Activated naive CD8-positive, alpha-beta T cell treated with anti-CD3 and anti-CD28 coated beads, Interleukin-2, amount 10 ng/mL, durations not matched to agents 7 days and 5 days (primary cell): ENCODE data around the gene SERPINI2. TPM values are rescaled to one million over a fixed set of nuclear protein-coding genes. Genes with fewer than 3 reads are reported as not detected.
"Not testable (repeated sequence)": the region's sequence is repeated elsewhere in the genome, so short reads cannot be mapped to it uniquely, and the experiment has no call there.

ENCODE experiments used
- ATAC-seq: fragments of 150-1000 bp; cut with Tn5 transposase; one replicate; pipeline ENCODE4 v1.10.0; 2021; ENCODE audit warnings: low read depth, moderate library complexity
- POLR2A ChIA-PET: fragments of 350-600 bp; sonication (Branson Sonifier 250); formaldehyde crosslinking; loops from one replicate; lab custom pipeline; 2021; ENCODE audit warnings: antibody characterized with exemption; lab: Charles Lee
- DNase-seq: peaks from one replicate; pipeline ENCODE4 v3.0.0; 2021
- H3K27ac Mint-ChIP-seq: one replicate; pipeline ENCODE4 v1.8.0; 2022; ENCODE audit warnings: mild to moderate bottlenecking, mixed read lengths
- H3K27me3 Mint-ChIP-seq: one replicate; pipeline ENCODE4 v1.8.0; 2022; ENCODE audit warnings: mild to moderate bottlenecking, moderate library complexity, mixed read lengths
- H3K36me3 Mint-ChIP-seq: one replicate; pipeline ENCODE4 v1.8.0; 2021; ENCODE audit warnings: mild to moderate bottlenecking, mixed read lengths
- H3K4me1 Mint-ChIP-seq: one replicate; pipeline ENCODE4 v1.8.0; 2021; ENCODE audit warnings: mixed read lengths
- H3K4me3 Mint-ChIP-seq: one replicate; pipeline ENCODE4 v1.8.0; 2022; ENCODE audit warnings: mild to moderate bottlenecking, moderate library complexity, mixed read lengths
- H3K9me3 Mint-ChIP-seq: one replicate; pipeline ENCODE4 v1.8.0; 2021; ENCODE audit warnings: mixed read lengths
- total RNA-seq, 2 experiments: library from RNA; stranded (reverse); gene quantifications; one replicate each; pipeline ENCODE4 v1.2.3, GENCODE V29; 2021

Gene SERPINI2
- total RNA-seq, 2 experiments from 2014 or later, result not detected

DNA sequence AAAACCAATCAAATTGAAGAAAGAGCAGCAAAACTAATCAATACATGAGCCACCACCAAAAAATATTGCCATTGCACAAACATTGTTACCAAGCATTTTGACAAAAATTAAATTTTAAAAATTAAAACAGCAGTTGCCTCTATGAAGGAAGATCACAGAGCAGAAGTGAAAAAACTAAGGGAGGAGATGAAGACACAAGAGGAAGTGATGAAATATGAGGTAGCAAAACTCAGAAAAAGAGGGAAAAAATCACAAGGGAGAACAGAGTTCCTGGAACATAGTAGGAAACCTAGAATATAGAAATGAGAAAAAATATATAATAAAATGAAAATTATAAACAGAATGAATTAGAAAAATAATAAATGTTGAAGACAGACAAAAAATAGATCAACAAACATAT, 7.3 kb upstream of the SERPINI2 start:
- DNase-seq, result no peak
- Mint-ChIP-seq H3K4me3 (no peak overlapping the region), H3K4me1 (no peaks in the 10 kb centered on the region), H3K36me3 (no peaks in the 10 kb centered on the region), H3K9me3 (no peaks in the 10 kb centered on the region), H3K27me3 (no peaks in the 10 kb centered on the region), H3K27ac (no peak overlapping the region)
- POLR2A ChIA-PET, result no interaction called here
- ATAC-seq, result no peak

DNA sequence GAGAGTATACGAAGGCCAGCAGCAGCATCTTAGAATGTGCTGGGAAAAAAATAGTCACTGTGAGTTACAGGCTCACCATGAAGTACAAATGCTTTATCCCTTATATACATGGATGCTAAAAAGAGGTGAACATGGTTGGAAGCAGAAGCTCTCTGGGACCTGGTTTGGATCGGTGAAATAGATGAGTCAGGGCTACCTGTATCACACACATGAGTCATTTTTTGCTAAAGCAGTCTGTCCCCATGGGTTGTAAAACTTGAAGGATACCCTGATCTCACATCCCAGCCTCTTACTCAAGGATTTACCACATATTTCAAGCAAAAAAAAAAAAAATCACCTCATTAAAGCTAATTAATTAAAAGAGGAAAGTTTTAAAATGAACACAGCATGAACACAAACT, 6.9 kb upstream of the SERPINI2 start:
- no peaks in the 10 kb centered on the region for H3K36me3 Mint-ChIP-seq
- no peaks in the 10 kb centered on the region for H3K4me1 Mint-ChIP-seq
- H3K27me3 Mint-ChIP-seq, result no peaks in the 10 kb centered on the region
- POLR2A ChIA-PET, result no interaction called here
- H3K9me3 Mint-ChIP-seq, result no peaks in the 10 kb centered on the region
- H3K4me3 Mint-ChIP-seq, result no peak overlapping the region
- no peak overlapping the region for H3K27ac Mint-ChIP-seq
- no peak for DNase-seq
- no peak for ATAC-seq

DNA sequence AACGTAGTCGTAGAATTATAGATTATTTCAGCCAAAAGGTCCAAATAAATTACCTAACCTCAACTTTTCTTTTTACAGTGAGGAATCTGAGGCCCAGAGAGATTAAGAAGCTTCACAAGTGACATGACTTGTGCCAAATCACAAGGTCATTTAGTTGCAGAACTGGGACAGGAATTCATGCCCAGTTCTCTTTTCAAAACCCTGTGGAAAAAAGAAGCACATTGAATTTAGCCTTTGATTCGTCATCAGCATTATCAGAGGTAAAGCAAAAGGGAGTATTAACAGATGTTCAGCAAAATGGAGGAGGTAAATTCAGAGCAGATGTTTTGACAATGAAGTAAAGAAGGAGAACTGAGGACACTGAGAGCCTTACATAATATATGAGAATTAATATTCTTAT, 4.5 kb downstream of the SERPINI2 start:
- POLR2A ChIA-PET, result no interaction called here
- no peaks in the 10 kb centered on the region for H3K36me3 Mint-ChIP-seq
- no peak overlapping the region for H3K27ac Mint-ChIP-seq
- ATAC-seq (no peak), DNase-seq (no peak)
- H3K27me3 Mint-ChIP-seq, result no peaks in the 10 kb centered on the region
- H3K4me3 Mint-ChIP-seq, result no peak overlapping the region
- no peaks in the 10 kb centered on the region for H3K9me3 Mint-ChIP-seq
- H3K4me1 Mint-ChIP-seq, result no peaks in the 10 kb centered on the region

DNA sequence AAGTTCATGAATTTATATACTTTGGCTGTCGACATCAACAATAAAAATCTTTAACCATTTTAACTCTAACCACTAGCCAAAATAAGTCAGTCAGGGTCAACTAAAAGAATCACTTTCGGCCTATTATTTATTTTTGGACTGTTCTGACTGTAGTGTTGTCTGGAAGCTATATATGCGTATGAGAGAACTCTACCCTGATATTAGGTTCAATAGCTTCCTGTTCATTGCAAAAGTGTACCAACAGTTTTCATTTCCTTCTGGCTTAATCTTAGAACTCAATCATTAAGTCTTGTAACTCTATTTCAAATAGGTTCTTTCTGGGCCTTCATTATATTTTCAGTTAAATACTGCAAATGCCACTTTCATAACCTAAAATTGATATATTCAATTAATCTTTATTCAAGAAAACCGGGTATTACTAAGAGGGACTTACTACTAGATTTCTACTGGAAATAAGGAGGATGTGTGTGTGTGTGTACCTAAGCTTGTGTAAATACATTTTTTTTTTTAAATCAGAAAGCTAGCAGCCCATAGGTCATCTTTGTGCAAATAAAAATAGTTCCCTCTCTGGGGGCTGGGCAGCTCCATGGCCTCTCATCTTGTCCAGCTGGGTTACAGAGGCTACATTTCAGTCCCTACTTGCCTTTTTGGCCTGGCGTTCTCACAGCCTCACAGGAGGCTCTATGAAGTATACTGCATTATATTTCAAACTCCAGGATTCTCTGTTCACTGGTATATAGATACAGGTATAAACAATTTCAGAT, 5.8 kb downstream of the SERPINI2 start:
- Mint-ChIP-seq H3K27me3 (no peaks in the 10 kb centered on the region), H3K4me1 (no peaks in the 10 kb centered on the region), H3K27ac (no peak overlapping the region), H3K4me3 (no peak overlapping the region), H3K36me3 (no peaks in the 10 kb centered on the region), H3K9me3 (no peaks in the 10 kb centered on the region)
- DNase-seq (no peak), ATAC-seq (no peak)
- POLR2A ChIA-PET, result no interaction called here

DNA sequence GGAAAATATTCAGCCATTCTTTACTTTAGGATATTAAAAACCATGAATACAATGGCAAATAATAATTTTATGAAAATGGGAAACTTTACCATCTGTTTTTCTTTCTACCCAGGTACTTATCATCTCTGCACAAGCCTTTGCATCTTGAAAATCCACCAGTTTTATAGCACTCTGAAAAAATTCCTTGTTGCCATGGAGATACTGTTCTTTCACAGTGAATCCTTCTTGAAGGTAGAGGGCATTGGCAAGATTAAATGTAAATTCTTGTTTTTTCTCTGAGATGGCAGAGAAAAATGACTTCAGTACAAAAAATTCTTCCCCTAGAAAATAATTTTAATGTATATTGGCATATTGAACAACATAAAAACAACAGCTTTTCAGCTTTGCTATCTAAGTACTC, 6.9 kb downstream of the SERPINI2 start:
- Mint-ChIP-seq H3K4me3 (no peak overlapping the region), H3K27me3 (no peaks in the 10 kb centered on the region), H3K4me1 (no peaks in the 10 kb centered on the region), H3K9me3 (no peaks in the 10 kb centered on the region), H3K36me3 (no peaks in the 10 kb centered on the region), H3K27ac (no peak overlapping the region)
- POLR2A ChIA-PET, result no interaction called here
- ATAC-seq (no peak), DNase-seq (no peak)

DNA sequence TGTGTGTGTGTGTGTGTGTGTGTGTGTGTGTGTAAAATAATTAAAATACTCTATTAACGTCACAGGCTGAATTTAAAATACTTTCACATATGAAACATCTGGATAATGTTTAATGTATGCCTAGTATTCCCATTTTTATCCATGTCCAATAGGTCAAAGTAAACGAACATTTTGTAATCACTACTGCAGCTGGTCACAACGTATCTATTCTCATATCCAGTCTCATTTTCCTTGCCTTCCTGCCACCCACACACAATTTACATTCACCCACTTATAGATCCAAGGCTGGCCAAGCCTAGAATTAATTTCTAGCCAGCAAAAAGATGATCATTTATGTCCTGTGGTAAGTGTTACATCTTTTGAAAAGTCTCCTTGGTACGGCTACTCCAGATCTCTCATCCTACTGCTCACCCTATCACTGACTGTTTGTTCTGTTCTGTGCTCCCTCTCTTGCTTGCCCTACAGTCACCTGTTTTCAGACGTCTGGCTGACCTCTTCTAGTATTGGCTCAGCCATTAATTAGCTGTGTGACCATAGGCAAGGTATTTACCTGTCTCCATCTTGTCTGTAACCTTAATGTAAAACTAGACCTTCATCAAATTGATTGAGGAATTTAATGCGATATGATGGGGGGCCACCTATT, 17.6 kb downstream of the SERPINI2 start:
- no peaks in the 10 kb centered on the region for H3K9me3 Mint-ChIP-seq

DNA sequence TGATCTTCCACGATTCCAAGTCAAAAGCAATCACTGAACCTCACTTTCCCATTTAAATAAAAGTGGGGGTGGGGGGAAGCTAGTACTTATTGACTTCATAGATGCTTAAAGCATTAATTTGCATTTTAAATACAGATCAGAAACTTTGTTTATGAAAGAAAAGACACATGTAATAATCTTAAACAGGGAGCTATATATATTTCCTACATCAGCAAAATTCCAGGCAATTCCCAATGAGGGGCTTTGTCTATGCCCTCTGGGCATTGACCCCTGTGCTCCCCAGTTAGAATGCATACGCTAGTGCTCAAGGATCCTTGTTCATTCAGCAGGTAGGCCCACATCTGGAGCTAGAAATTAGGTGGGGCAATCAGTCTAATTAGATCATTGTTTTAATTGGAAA, 20.0 kb downstream of the SERPINI2 start:
- H3K36me3 Mint-ChIP-seq, result no peaks in the 10 kb centered on the region
- H3K4me1 Mint-ChIP-seq, result no peaks in the 10 kb centered on the region
- no peak for ATAC-seq
- no peaks in the 10 kb centered on the region for H3K9me3 Mint-ChIP-seq
- H3K27me3 Mint-ChIP-seq, result no peaks in the 10 kb centered on the region
- no peak overlapping the region for H3K27ac Mint-ChIP-seq
- POLR2A ChIA-PET, result no interaction called here
- DNase-seq, result no peak
- H3K4me3 Mint-ChIP-seq, result no peak overlapping the region

More for the DNA sequence above, 17.6 kb downstream of the SERPINI2 start:
- no peak overlapping the region for H3K4me3 Mint-ChIP-seq
- H3K27me3 Mint-ChIP-seq, result no peaks in the 10 kb centered on the region
- no peak for DNase-seq
- POLR2A ChIA-PET, result no interaction called here
- ATAC-seq, result no peak
- no peak overlapping the region for H3K27ac Mint-ChIP-seq
- no peaks in the 10 kb centered on the region for H3K36me3 Mint-ChIP-seq
- H3K4me1 Mint-ChIP-seq, result no peaks in the 10 kb centered on the region

DNA sequence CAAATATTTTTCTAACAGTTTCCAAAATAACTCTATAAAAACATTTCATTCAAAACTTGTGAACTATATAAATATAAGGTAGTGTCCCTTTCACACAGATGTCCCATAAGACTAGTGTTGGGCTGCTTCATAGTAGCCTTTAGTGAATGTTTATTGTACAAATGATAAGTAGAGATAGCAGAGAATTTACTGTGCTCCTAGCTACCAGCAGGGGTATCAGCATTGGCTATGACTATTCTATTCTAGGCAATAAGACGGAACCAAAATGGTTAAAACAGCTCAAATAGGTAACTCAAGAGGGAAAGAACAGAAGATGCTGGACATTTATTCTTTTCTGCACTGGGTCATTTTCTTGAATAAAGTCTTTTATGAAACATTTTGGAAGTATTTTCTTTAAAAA, 22.6 kb downstream of the SERPINI2 start:
- POLR2A ChIA-PET, result no interaction called here
- DNase-seq (no peak), ATAC-seq (no peak)
- Mint-ChIP-seq H3K27me3 (no peaks in the 10 kb centered on the region), H3K36me3 (no peaks in the 10 kb centered on the region), H3K27ac (no peak overlapping the region), H3K4me1 (no peaks in the 10 kb centered on the region), H3K9me3 (no peaks in the 10 kb centered on the region), H3K4me3 (no peak overlapping the region)

DNA sequence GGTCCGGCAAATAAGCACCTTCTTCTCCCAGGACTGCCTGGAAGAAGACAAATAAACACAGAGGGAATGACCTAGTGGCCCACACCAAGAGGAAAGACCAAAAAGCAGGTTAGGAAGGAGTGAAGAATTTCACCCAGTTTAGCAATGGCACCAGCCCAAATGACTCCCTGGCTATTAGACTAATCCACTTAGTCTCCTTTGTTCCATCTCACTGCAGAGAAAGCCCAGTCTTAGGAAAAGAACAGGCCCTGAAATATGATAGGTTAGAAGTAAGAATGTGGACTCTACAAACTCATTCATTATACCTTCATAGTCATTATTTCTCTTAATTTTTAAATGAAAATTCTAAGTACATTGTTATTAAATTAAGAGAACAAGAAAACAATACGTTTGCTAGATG, 23.2 kb downstream of the SERPINI2 start:
- Mint-ChIP-seq H3K4me1 (no peaks in the 10 kb centered on the region), H3K27ac (no peak overlapping the region), H3K36me3 (no peaks in the 10 kb centered on the region), H3K4me3 (no peak overlapping the region), H3K27me3 (no peaks in the 10 kb centered on the region), H3K9me3 (no peaks in the 10 kb centered on the region)
- DNase-seq, result no peak
- ATAC-seq, result no peak
- POLR2A ChIA-PET, result no interaction called here

DNA sequence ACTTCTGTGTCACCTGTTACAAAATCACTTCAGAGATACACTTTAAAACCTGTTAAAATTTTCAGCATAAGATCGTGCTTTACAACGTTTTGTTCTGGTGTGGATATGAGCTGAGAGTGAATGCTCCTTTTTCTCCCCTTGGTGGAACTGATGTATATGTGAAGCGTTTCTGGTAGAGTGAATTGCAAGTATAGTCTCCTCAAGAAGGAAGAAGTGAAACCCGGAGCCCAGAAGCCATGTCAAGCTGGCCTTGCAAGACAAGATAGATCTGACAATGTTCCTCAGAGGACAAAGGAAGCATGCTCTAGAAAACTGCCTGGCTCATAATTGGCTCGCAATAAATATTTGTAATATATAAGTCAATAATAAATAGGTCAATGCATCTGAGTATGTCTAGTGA, 23.6 kb downstream of the SERPINI2 start:
- POLR2A ChIA-PET, result no interaction called here
- ATAC-seq, result no peak
- no peaks in the 10 kb centered on the region for H3K9me3 Mint-ChIP-seq
- DNase-seq, result no peak
- H3K4me1 Mint-ChIP-seq, result no peaks in the 10 kb centered on the region
- H3K27ac Mint-ChIP-seq, result no peak overlapping the region
- no peaks in the 10 kb centered on the region for H3K36me3 Mint-ChIP-seq
- no peak overlapping the region for H3K4me3 Mint-ChIP-seq
- no peaks in the 10 kb centered on the region for H3K27me3 Mint-ChIP-seq

DNA sequence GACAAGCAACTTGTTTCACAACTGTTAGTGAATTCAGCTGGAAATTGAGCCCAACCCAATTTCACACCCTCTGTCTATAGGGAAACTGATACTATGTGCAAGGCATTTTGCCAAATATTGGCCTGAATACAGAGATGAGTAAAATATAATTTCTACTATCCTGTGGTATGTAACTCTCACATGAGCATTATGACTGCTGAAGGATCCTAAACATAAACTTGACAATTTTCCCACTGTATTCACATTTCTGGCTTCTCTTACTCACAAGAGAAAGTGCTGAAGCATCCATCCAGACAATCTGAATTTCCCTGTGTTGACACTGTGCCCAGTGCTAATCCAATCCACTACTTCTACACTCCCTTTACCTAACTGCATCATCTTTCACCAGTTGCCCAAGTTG, 28.4 kb downstream of the SERPINI2 start:
- Mint-ChIP-seq H3K4me1 (no peaks in the 10 kb centered on the region), H3K27me3 (no peaks in the 10 kb centered on the region), H3K9me3 (no peaks in the 10 kb centered on the region), H3K36me3 (no peaks in the 10 kb centered on the region), H3K4me3 (no peak overlapping the region), H3K27ac (no peak overlapping the region)
- ATAC-seq (no peak), DNase-seq (no peak)
- POLR2A ChIA-PET, result no interaction called here

DNA sequence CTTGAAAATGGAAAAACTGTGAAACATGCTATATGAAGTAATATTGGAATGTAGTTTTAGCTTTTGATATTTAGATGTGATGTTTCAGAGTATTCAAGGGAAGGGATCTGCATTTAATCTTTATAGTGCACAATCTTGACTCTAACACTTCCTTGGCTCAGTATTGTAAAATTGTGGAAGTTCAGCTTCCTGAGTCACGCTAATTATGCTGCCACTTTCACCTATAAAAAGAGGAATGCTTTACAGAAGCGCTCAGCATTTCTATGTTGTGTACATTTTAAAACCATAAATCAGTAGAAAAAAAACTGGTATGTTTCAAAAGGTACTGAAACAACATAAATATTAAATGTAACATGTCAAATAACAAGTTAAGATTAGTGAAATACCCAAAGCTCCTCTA, 32.6 kb downstream of the SERPINI2 start:
- H3K9me3 Mint-ChIP-seq, result no peaks in the 10 kb centered on the region
- ATAC-seq (no peak), DNase-seq (no peak)
- no peaks in the 10 kb centered on the region for H3K36me3 Mint-ChIP-seq
- no peaks in the 10 kb centered on the region for H3K4me1 Mint-ChIP-seq
- POLR2A ChIA-PET, result no interaction called here
- H3K27ac Mint-ChIP-seq, result no peak overlapping the region
- H3K27me3 Mint-ChIP-seq, result no peaks in the 10 kb centered on the region
- H3K4me3 Mint-ChIP-seq, result no peak overlapping the region

DNA sequence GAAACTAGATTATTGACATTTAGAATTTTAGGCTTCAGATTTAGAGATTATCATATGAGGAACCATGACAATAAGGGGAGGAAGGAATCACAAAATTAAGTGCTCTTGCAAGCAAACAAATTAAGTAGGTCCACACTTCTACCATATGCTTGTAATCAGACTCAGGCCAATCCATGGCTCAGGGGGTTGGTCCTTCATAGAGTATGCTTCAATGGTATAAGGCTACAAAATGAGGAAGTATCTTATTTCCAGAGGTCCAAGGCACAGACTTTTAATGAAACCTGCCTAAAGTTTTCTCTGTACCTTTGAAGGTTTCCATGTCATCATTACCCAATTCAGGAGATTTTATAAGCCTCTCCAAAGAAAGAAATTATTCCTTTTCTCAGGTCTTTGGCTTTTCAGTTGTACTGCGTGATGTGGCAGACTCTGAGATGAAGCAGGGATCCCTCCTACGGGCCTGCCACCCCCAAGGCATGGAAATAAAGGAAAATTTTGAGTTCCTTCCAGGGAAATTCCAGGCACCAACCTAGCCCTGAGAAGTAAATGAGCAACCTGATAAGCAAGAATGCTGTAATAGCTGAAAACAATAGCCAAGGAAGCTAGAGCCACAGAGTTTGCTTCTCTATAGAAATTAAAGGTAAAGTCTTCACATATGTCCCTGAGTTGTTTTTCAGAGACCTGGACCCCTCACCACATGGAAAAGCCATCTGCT, 36.3 kb downstream of the SERPINI2 start:
- Mint-ChIP-seq H3K36me3 (no peaks in the 10 kb centered on the region), H3K27me3 (no peaks in the 10 kb centered on the region), H3K27ac (no peak overlapping the region), H3K9me3 (no peaks in the 10 kb centered on the region), H3K4me1 (no peaks in the 10 kb centered on the region), H3K4me3 (no peak overlapping the region)
- no peak for ATAC-seq
- no peak for DNase-seq
- POLR2A ChIA-PET, result no interaction called here

DNA sequence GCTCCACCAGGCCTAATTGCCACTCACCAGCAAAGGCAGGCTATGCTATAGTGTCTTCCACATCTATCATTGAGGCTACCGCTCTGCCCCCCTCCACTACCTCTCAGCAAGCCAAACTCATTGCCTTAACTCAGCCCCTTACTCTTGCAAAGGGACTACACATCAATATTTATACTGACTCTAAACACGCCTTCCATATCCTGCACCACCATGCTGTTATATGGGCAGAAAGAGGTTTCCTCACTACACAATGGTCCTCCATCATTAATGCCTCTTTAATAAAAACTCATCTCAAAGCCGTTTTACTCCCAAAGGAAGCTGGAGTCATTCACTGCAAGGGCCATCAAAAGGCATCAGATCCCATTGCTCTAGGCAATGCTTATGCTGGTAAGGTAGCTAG, 46.9 kb downstream of the SERPINI2 start:
- POLR2A ChIA-PET, H3K27ac Mint-ChIP-seq, DNase-seq, H3K27me3 Mint-ChIP-seq, H3K36me3 Mint-ChIP-seq, H3K9me3 Mint-ChIP-seq, H3K4me3 Mint-ChIP-seq, H3K4me1 Mint-ChIP-seq, ATAC-seq: not testable (repeated sequence)
